Spleen (tissue), 11 donors: ENCODE data around the gene SORBS2. TPM values are rescaled to one million over a fixed set of nuclear protein-coding genes. Genes with fewer than 3 reads are reported as not detected.

Experiments used
- DNase-seq: peaks from one replicate; pipeline ENCODE4 v3.0.0-alpha.2; 2020
- H3K27ac ChIP-seq, 8 donors: fragments of 200-600 bp; sonication (generic) in 7 of 8; 1 replicate in 4 of 8; 2 replicates in 4 of 8; pipeline versions ENCODE4 v1.5.0 to v1.8.0; 2016 to 2021; ENCODE audit warnings: inconsistent platforms in 4 of 8, mild to moderate bottlenecking in 4 of 8, moderate library complexity in 1 of 8
- H3K27me3 ChIP-seq, 7 donors: fragments of 200-600 bp; sonication (generic) in 6 of 7; replicated peaks in 1 of 7; 1 replicate in 4 of 7; 2 replicates in 3 of 7; pipeline versions ENCODE4 v1.5.0 to v1.8.0; 2016 to 2021; ENCODE audit warnings: inconsistent platforms in 3 of 7, mild to moderate bottlenecking in 1 of 7
- H3K36me3 ChIP-seq, 6 donors: fragments of 200-600 bp; sonication (generic) in 5 of 6; 1 replicate in 4 of 6; 2 replicates in 2 of 6; pipeline versions ENCODE4 v1.5.0 to v1.8.0; 2016 to 2021; ENCODE audit warnings: inconsistent platforms in 2 of 6
- H3K4me1 ChIP-seq, 6 donors: fragments of 200-600 bp; sonication (generic) in 5 of 6; 1 replicate in 3 of 6; 2 replicates in 3 of 6; pipeline versions ENCODE4 v1.5.0 to v1.8.0; 2016 to 2021; ENCODE audit warnings: inconsistent platforms in 3 of 6
- H3K4me3 ChIP-seq, 8 donors: fragments of 200-600 bp; sonication (generic) in 7 of 8; 1 replicate in 4 of 8; 2 replicates in 4 of 8; pipeline versions ENCODE4 v1.5.0 to v1.8.0; 2016 to 2021; ENCODE audit warnings: inconsistent platforms in 4 of 8, mild to moderate bottlenecking in 4 of 8, moderate library complexity in 2 of 8
- H3K9me3 ChIP-seq, 8 donors: fragments of 200-600 bp; sonication (generic) in 7 of 8; 1 replicate in 4 of 8; 2 replicates in 4 of 8; pipeline versions ENCODE4 v1.5.0 to v1.8.0; 2016 to 2021; ENCODE audit warnings: inconsistent platforms in 4 of 8
- POLR2A ChIP-seq, 3 donors: fragments of 450-650 bp; IDR thresholded peaks; one replicate each; pipeline ENCODE4 v1.5.1; 2017; ENCODE audit warnings: antibody characterized with exemption in 3 of 3, mild to moderate bottlenecking in 1 of 3
- POLR2AphosphoS5 ChIP-seq, 3 donors: sonication (generic); formaldehyde crosslinking; IDR thresholded peaks; one replicate each; pipeline ENCODE4 v1.5.1; 2017; ENCODE audit warnings: antibody characterized with exemption in 3 of 3
- WGBS, 5 donors: extraction: QIAGEN DNeasy Blood & Tissue Kit in 3 of 5; methylation state at CpG; one replicate each; pipeline versions ENCODE4 v1.1.5 to v1.1.7; 2013 to 2018; 5-methylcytosine and 5-hydroxymethylcytosine counted together
- intact Hi-C: fragments of 100-400 bp; cut with DNase I; formaldehyde crosslinking; loops from one replicate; pipeline ENCODE4 v1.15.0; 2023; ENCODE audit warnings: low total_unique reads
- polyA plus RNA-seq, 3 donors: library from polyadenylated mRNA; stranded (reverse); fragments of 200-250 nt; gene quantifications; one replicate each; pipeline ENCODE4 v1.2.1, GENCODE V29; 2013
- total RNA-seq, 7 donors: library from RNA; depleted of rRNA in 3 of 7; stranded (reverse); fragments of >200 nt in 3 of 7; fragmentation: NEBNext Ultra II Directional in 4 of 7; extraction: Animal tissue kit (Norgen Biotek cat#: 25700) in 4 of 7; gene quantifications; one replicate each; pipeline versions ENCODE4 v1.1.0 to v1.2.1, GENCODE V29; 2016 to 2021
- TF ChIP-seq, protein P1 (sequence below), 11 experiments: fragments of 200-600 bp in 7 of 11; fragments of 450-650 bp in 4 of 11; sonication (generic) in 4 of 11; IDR thresholded peaks in 8 of 11; conservative IDR thresholded peaks in 3 of 11; 1 replicate in 7 of 11; 2 replicates in 4 of 11; pipeline versions ENCODE4 v1.4.0 to v1.8.0; 2016 to 2021; ENCODE audit warnings: antibody characterized with exemption in 11 of 11, inconsistent platforms in 4 of 11, mild to moderate bottlenecking in 1 of 11
- donor health status: healthy with polysubstance abuse.
- donor health status: DM: no; HTN: no; CAD: no; lungs with moderate emphysema.
- donor health status: DM: no; HTN: no; CAD: no.
- donor health status: Bipolar disorder and iron deficiency.
- donor health status: healthy.
- donor health status: DM: no; HTN: no; CAD: no.
- donor health status: DM: yes; HTN: yes; CAD: no.

Gene SORBS2
- total and polyA plus RNA-seq, 10 donors: 5.9 to 128 (median 84.8) TPM

DNA sequence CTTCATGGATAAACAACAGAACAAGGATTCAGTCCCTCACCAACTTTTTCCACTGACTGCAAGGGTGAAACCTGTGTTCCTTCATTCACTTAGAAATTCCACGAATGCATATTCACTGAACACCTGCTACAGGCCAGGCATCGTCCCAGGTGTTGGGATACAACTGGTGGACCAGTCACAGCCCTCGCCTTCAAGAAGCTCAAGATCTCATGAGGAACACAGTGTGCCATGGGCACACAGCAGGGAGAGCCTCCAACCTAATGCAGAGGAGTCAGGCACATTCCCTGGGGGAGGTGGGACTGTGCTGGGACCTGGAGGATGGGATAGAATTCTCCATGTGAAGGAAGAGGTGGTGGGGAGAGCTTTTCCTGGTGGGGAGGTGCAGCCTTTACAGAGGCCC, 169.1 kb downstream of the SORBS2 start:
- WGBS, 5 donors: 70 to 83% (median 78%) methylated on average over 3 of the region's 3 CpGs
- peak overlapping the region in 1 of 8 donors; percentile 16 for H3K27ac ChIP-seq
- DNase-seq: no peak
- no peak overlapping the region for H3K4me3 ChIP-seq
- no peaks in the 10 kb centered on the region for H3K9me3 ChIP-seq
- peaks cover 0 to 19% (median 10%) of the 10 kb centered on the region in 7 donors for H3K27me3 ChIP-seq
- TF ChIP-seq, protein P1, sequence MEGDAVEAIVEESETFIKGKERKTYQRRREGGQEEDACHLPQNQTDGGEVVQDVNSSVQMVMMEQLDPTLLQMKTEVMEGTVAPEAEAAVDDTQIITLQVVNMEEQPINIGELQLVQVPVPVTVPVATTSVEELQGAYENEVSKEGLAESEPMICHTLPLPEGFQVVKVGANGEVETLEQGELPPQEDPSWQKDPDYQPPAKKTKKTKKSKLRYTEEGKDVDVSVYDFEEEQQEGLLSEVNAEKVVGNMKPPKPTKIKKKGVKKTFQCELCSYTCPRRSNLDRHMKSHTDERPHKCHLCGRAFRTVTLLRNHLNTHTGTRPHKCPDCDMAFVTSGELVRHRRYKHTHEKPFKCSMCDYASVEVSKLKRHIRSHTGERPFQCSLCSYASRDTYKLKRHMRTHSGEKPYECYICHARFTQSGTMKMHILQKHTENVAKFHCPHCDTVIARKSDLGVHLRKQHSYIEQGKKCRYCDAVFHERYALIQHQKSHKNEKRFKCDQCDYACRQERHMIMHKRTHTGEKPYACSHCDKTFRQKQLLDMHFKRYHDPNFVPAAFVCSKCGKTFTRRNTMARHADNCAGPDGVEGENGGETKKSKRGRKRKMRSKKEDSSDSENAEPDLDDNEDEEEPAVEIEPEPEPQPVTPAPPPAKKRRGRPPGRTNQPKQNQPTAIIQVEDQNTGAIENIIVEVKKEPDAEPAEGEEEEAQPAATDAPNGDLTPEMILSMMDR (IDR thresholded peaks at IDR 0.05 in 8 of 11, conservative IDR thresholded peaks at IDR 0.05 in 3 of 11): no peak
- no peak for TF ChIP-seq POLR2A (IDR thresholded peaks at IDR 0.05)
- TF ChIP-seq POLR2AphosphoS5 (IDR thresholded peaks at IDR 0.05): no peak
- H3K36me3 ChIP-seq: peaks cover 0 to 53% (median 0%) of the 10 kb centered on the region in 6 donors
- H3K4me1 ChIP-seq: peaks cover 0 to 4% (median 0%) of the 10 kb centered on the region in 6 donors
- intact Hi-C loops: loop anchor here (5.0 kb wide), 1 partner anchor 379 kb away; no protein-coding TSS in a partner anchor

DNA sequence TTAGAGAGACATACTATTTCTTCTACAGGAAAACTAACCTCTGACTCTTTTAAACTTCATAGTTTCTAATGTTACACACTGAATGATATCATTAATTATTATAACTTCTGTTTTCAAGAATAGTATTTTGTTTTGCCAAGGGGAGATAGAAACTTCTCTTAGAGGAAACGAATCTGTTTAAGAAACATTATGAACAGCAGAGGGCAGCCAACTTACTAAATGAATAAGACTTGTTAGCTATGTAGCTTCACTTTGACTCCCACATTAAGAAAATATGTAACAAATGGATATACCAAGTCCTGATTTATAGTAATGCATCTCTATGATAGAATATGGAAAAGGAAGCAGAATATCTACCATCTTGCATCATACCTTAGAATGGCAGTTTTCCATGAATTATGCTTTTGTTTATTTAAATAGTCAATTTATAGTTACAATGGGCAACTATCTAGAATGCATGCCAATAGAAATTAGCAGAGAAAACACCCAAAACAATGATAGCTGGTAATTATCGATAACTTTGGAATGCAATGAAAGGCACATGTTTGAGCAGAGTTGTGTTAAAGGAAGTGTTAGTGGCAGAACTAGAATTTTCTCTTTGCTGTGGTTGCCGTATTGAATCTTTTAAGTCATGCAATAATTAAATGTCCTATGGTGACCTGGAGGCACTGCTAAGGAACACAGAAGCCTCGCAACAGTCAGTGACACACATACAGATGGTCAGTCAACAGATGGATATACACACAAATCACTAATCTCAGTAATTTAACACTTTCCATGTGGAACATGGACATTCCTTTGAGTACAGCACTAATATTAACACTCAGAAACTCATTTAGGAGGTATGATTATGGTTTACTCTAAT, 171.0 kb downstream of the SORBS2 start:
- intact Hi-C loops: loop anchor here (5.0 kb wide), 1 partner anchor 381 kb away; no protein-coding TSS in a partner anchor
- TF ChIP-seq, protein P1 (IDR thresholded peaks at IDR 0.05 in 8 of 11, conservative IDR thresholded peaks at IDR 0.05 in 3 of 11): peak in 8 of 11 experiments; percentile 15 to 59 (median 42)
- TF ChIP-seq POLR2A (IDR thresholded peaks at IDR 0.05): no peak
- H3K27ac ChIP-seq: no peak overlapping the region

DNA sequence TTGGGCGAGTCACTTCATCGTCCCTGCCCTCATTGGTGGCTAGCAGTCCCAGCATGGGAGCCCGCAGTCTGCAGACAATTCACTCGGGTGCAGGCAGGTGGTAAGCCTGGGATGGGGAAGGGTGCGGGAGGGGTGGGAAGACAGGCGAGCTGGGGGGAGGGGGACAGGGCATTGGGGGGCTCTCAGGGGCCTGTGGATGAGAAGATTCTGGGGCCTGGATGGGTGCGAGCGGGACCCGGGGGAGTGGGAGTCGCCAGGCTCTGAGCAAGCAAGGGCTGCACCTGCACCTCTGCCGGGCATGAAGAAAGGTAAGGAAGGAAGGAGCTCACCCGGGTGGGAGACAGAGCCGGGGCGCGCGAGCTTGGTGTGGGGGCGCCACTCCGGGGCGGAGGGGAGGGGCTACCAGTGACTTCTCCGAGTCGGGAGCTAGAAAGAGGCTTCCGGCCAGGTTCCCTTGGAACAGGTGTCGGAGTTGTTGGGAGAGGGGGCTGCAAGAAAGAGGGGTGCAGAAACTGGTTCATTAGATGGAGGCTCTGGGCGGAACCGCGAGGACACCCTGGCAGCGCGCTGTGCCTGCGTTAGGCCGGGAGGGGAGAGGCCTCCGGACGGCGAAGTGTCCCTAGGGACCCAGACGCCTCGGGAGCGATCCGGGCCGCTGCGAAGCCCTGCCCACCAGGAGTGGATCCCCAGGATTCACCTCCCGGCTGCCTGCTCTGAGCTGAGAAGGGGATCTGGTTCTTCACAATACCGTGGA, 173.3 kb downstream of the SORBS2 start:
- 24 to 37% (median 34%) methylated on average over 40 to 41 of the region's 41 CpGs for WGBS, 5 donors
- no peak overlapping the region for H3K27ac ChIP-seq

More for the DNA sequence above, 171.0 kb downstream of the SORBS2 start:
- WGBS, 5 donors: 58 to 64% (median 60%) methylated on average over 4 of the region's 4 CpGs
- H3K27me3 ChIP-seq: peaks cover 0 to 26% (median 10%) of the 10 kb centered on the region in 7 donors
- no peak for DNase-seq
- H3K36me3 ChIP-seq: peaks cover 0 to 38% (median 0%) of the 10 kb centered on the region in 6 donors
- H3K4me1 ChIP-seq: peaks cover 0 to 4% (median 0%) of the 10 kb centered on the region in 6 donors
- H3K4me3 ChIP-seq: no peak overlapping the region
- no peaks in the 10 kb centered on the region for H3K9me3 ChIP-seq

More for the DNA sequence above, 173.3 kb downstream of the SORBS2 start:
- H3K4me1 ChIP-seq: peaks cover 0 to 4% (median 0%) of the 10 kb centered on the region in 6 donors
- H3K4me3 ChIP-seq: no peak overlapping the region
- peaks cover 3 to 10% (median 8%) of the 10 kb centered on the region in 8 donors for H3K9me3 ChIP-seq
- no peak for DNase-seq
- TF ChIP-seq POLR2AphosphoS5 (IDR thresholded peaks at IDR 0.05): peak in 1 of 3 donors; percentile 41
- TF ChIP-seq, protein P1 (IDR thresholded peaks at IDR 0.05 in 8 of 11, conservative IDR thresholded peaks at IDR 0.05 in 3 of 11): no peak
- H3K36me3 ChIP-seq: peaks cover 0 to 23% (median 0%) of the 10 kb centered on the region in 6 donors
- peaks cover 0 to 26% (median 10%) of the 10 kb centered on the region in 7 donors for H3K27me3 ChIP-seq
- intact Hi-C loops: no loop called here
